GM21786 (cell line): ENCODE results near the gene ERC2.

Experiments used
- ATAC-seq: cut with Tn5 transposase; IDR thresholded peaks from one replicate; pipeline ENCODE4 v1.9.1; 2021; ENCODE audit not compliant: unreplicated experiment

The ERC2 gene

GRCh38 chr3:55634345-55634744 is 833.9 kb downstream of the ERC2 start:
- ATAC-seq = no peak

GRCh38 chr3:55633333-55633732 is 834.9 kb downstream of the ERC2 start:
- ATAC-seq = no peak

- no peak for ATAC-seq
Observed at GRCh38 chr3:55631766-55632331, 836.4 kb downstream of the ERC2 start.

GRCh38 chr3:55630921-55631299 is 837.4 kb downstream of the ERC2 start:
- no peak for ATAC-seq

GRCh38 chr3:55630280-55630920 is 837.9 kb downstream of the ERC2 start:
- ATAC-seq = no peak

- ATAC-seq = no peak
Observed at GRCh38 chr3:55629432-55629831, 838.8 kb downstream of the ERC2 start.

- no peak for ATAC-seq
Observed at GRCh38 chr3:55626279-55626665, 842.0 kb downstream of the ERC2 start.

GRCh38 chr3:55624238-55624637 is 844.0 kb downstream of the ERC2 start:
- ATAC-seq = no peak

GRCh38 chr3:55623786-55624185 is 844.5 kb downstream of the ERC2 start:
- ATAC-seq = no peak

GRCh38 chr3:55622733-55623132 is 845.5 kb downstream of the ERC2 start:
- ATAC-seq = no peak

GRCh38 chr3:55622116-55622515 is 846.2 kb downstream of the ERC2 start:
- ATAC-seq = no peak

GRCh38 chr3:55621648-55622047 is 846.6 kb downstream of the ERC2 start:
- no peak for ATAC-seq

- ATAC-seq = no peak
Observed at GRCh38 chr3:55621026-55621422, 847.2 kb downstream of the ERC2 start.

GRCh38 chr3:55620351-55621025 is 847.8 kb downstream of the ERC2 start:
- ATAC-seq = peak; percentile 46

GRCh38 chr3:55619046-55619808 is 849.0 kb downstream of the ERC2 start:
- ATAC-seq = no peak

GRCh38 chr3:55617385-55617784 is 850.9 kb downstream of the ERC2 start:
- no peak for ATAC-seq

- no peak for ATAC-seq
Observed at GRCh38 chr3:55616803-55617202, 851.5 kb downstream of the ERC2 start.

- no peak for ATAC-seq
Observed at GRCh38 chr3:55615694-55616295, 852.5 kb downstream of the ERC2 start.

- ATAC-seq = no peak
Observed at GRCh38 chr3:55615039-55615693, 853.1 kb downstream of the ERC2 start.

- ATAC-seq = no peak
Observed at GRCh38 chr3:55611121-55611520, 857.1 kb downstream of the ERC2 start.
